H1 (cell line): Measurements from ENCODE around the gene CCDC12. TPM values are rescaled to one million over a fixed set of nuclear protein-coding genes. Genes with fewer than 3 reads are reported as not detected.

Experiments
- CTCF ChIA-PET: fragments of 300-600 bp; sonication (Branson Sonifier 250); formaldehyde crosslinking; loops from one replicate; lab custom pipeline; 2021; ENCODE audit not compliant: partially characterized antibody; lab: Charles Lee
- POLR2A ChIA-PET: fragments of 300-600 bp; sonication (Branson Sonifier 250); formaldehyde crosslinking; loops from one replicate; lab custom pipeline; 2021; ENCODE audit warnings: inconsistent platforms; ENCODE audit not compliant: partially characterized antibody; lab: Charles Lee
- DNase-seq, 2 experiments: peaks; one replicate each; pipeline versions ENCODE4 v3.0.0 to v3.0.0-alpha.2; 2010 to 2022; ENCODE audit warnings: low spot score in 2 of 2, low read depth in 1 of 2, mixed read lengths in 1 of 2
- FAIRE-seq: peaks from 2 replicates; lab custom pipeline; 2011; peaks lifted over from hg19 to GRCh38; lab: Jason Lieb, UNC
- H2AFZ ChIP-seq: 2 replicates; pipeline ENCODE4 v1.8.1; 2012; ENCODE audit warnings: low read length, inconsistent platforms
- H2AK5ac ChIP-seq: 2 replicates; pipeline ENCODE4 v1.6.1; 2013; ENCODE audit warnings: low read depth, low read length
- H2BK120ac ChIP-seq: replicated peaks from 2 replicates; pipeline ENCODE3; 2013; ENCODE audit warnings: low read depth, low read length, inconsistent platforms
- H2BK12ac ChIP-seq: 2 replicates; pipeline ENCODE4 v1.6.1; 2013; ENCODE audit warnings: low read depth, low read length
- H2BK15ac ChIP-seq: 2 replicates; pipeline ENCODE4 v1.6.1; 2013; ENCODE audit warnings: low read length
- H2BK20ac ChIP-seq: 2 replicates; pipeline ENCODE4 v1.6.1; 2013; ENCODE audit warnings: low read length
- H2BK5ac ChIP-seq: 2 replicates; pipeline ENCODE4 v1.6.1; 2013; ENCODE audit warnings: low read depth, low read length
- H3K14ac ChIP-seq: 2 replicates; pipeline ENCODE4 v1.6.1; 2013; ENCODE audit warnings: inconsistent platforms; ENCODE audit not compliant: insufficient read length
- H3K18ac ChIP-seq: 2 replicates; pipeline ENCODE4 v1.6.1; 2013; ENCODE audit warnings: low read length; ENCODE audit errors: extremely low read depth
- H3K23ac ChIP-seq: 2 replicates; pipeline ENCODE4 v1.6.1; 2013; ENCODE audit warnings: inconsistent platforms; ENCODE audit not compliant: insufficient read length
- H3K23me2 ChIP-seq: 2 replicates; pipeline ENCODE4 v1.6.1; 2013; ENCODE audit warnings: low read depth, low read length
- H3K27ac ChIP-seq: 2 replicates; pipeline ENCODE4 v1.6.1; 2011; ENCODE audit warnings: low read depth, low read length, inconsistent platforms
- H3K27me3 ChIP-seq, 4 experiments: replicated peaks in 1 of 4; 1 replicate in 1 of 4; 2 replicates in 3 of 4; pipeline versions ENCODE4 v1.6.1 to v1.8.1; 2011 to 2013; ENCODE audit warnings: low read length in 3 of 4, mild to moderate bottlenecking in 3 of 4, inconsistent platforms in 2 of 4, mixed read lengths in 2 of 4, moderate library complexity in 1 of 4; ENCODE audit not compliant: control insufficient read depth in 3 of 4, insufficient read depth in 3 of 4; ENCODE audit errors: extremely low read depth in 1 of 4
- H3K36me3 ChIP-seq, 4 experiments: 2 replicates each; pipeline versions ENCODE4 v1.6.1 to v1.8.1; 2011 to 2013; ENCODE audit warnings: mild to moderate bottlenecking in 4 of 4, low read length in 3 of 4, moderate library complexity in 2 of 4, control low read depth in 1 of 4, inconsistent platforms in 1 of 4; ENCODE audit not compliant: insufficient read depth in 4 of 4, control insufficient read depth in 2 of 4
- H3K4ac ChIP-seq: replicated peaks from 2 replicates; pipeline ENCODE3; 2013; ENCODE audit warnings: low read length, low read depth, mixed read lengths, inconsistent platforms; ENCODE audit not compliant: insufficient read length
- H3K4me1 ChIP-seq, 4 experiments: replicated peaks in 1 of 4; 1 replicate in 1 of 4; 2 replicates in 3 of 4; pipeline versions ENCODE4 v1.6.1 to v1.8.1; 2011 to 2013; ENCODE audit warnings: low read length in 3 of 4, inconsistent platforms in 2 of 4, mixed read lengths in 1 of 4; ENCODE audit not compliant: insufficient read depth in 4 of 4, control insufficient read depth in 3 of 4
- H3K4me2 ChIP-seq, 2 experiments: 2 replicates each; pipeline versions ENCODE4 v1.6.1 to v1.8.1; 2011 to 2013; ENCODE audit warnings: low read depth in 2 of 2, low read length in 2 of 2, control low read depth in 1 of 2, inconsistent platforms in 1 of 2, mild to moderate bottlenecking in 1 of 2; ENCODE audit not compliant: insufficient read depth in 1 of 2
- H3K4me3 ChIP-seq, 4 experiments: fragments of 200-600, 300-600 bp in 1 of 4; sonication (generic), shearing (Covaris generic), sonication (Bioruptor Twin) in 1 of 4; 2 replicates each; pipeline versions ENCODE4 v1.5.1 to v1.8.1; 2011 to 2016; ENCODE audit warnings: low read length in 4 of 4, low read depth in 3 of 4, control low read depth in 2 of 4, inconsistent platforms in 2 of 4, mild to moderate bottlenecking in 2 of 4, mixed read lengths in 1 of 4, moderate library complexity in 1 of 4; ENCODE audit not compliant: insufficient read depth in 2 of 4; ENCODE audit errors: extremely low read depth in 1 of 4
- H3K56ac ChIP-seq: replicated peaks from 2 replicates; pipeline ENCODE3; 2013; ENCODE audit warnings: low read depth, mild to moderate bottlenecking, mixed read lengths, low read length, inconsistent platforms; ENCODE audit not compliant: insufficient read length
- H3K79me1 ChIP-seq: 2 replicates; pipeline ENCODE4 v1.6.1; 2013; ENCODE audit warnings: low read depth, low read length, control low read depth
- H3K79me2 ChIP-seq, 2 experiments: 2 replicates each; pipeline versions ENCODE4 v1.6.1 to v1.8.1; 2012 to 2013; ENCODE audit warnings: low read length in 2 of 2, mild to moderate bottlenecking in 2 of 2, inconsistent platforms in 1 of 2; ENCODE audit not compliant: insufficient read depth in 2 of 2, control insufficient read depth in 1 of 2
- H3K9ac ChIP-seq, 4 experiments: replicated peaks in 1 of 4; 1 replicate in 1 of 4; 2 replicates in 3 of 4; pipeline versions ENCODE4 v1.6.1 to v1.8.1; 2011 to 2013; ENCODE audit warnings: low read depth in 3 of 4, low read length in 3 of 4, control low read depth in 2 of 4, mild to moderate bottlenecking in 2 of 4, moderate library complexity in 2 of 4, inconsistent platforms in 1 of 4; ENCODE audit errors: extremely low read depth in 1 of 4
- H3K9me3 ChIP-seq, 2 experiments: 2 replicates each; pipeline versions ENCODE4 v1.6.1 to v1.8.1; 2012 to 2013; ENCODE audit warnings: mild to moderate bottlenecking in 2 of 2, moderate library complexity in 2 of 2, control low read depth in 1 of 2, inconsistent platforms in 1 of 2, low read depth in 1 of 2, low read length in 1 of 2, mixed read lengths in 1 of 2; ENCODE audit not compliant: insufficient read depth in 2 of 2
- H4K20me1 ChIP-seq, 2 experiments: replicated peaks in 1 of 2; 2 replicates each; pipeline versions ENCODE3 to v1.8.1; 2011 to 2013; ENCODE audit warnings: inconsistent platforms in 2 of 2, low read length in 2 of 2, mild to moderate bottlenecking in 1 of 2; ENCODE audit not compliant: insufficient read depth in 2 of 2, control insufficient read depth in 1 of 2
- H4K5ac ChIP-seq: 2 replicates; pipeline ENCODE4 v1.6.1; 2013; ENCODE audit warnings: low read length, low read depth, mixed read lengths, inconsistent platforms; ENCODE audit not compliant: insufficient read length
- H4K8ac ChIP-seq: 2 replicates; pipeline ENCODE4 v1.8.0; 2013; ENCODE audit warnings: mild to moderate bottlenecking, moderate library complexity, low read length, inconsistent platforms; ENCODE audit not compliant: insufficient read depth; ENCODE audit errors: extremely low read depth
- H4K91ac ChIP-seq: replicated peaks from 2 replicates; pipeline ENCODE3; 2013; ENCODE audit warnings: low read length, mixed read lengths, inconsistent platforms; ENCODE audit not compliant: insufficient read length
- CEBPB ChIP-seq: IDR thresholded peaks from 2 replicates; pipeline ENCODE4 v1.6.1; 2012; ENCODE audit warnings: low read depth, low read length
- CREB1 ChIP-seq: IDR thresholded peaks from 2 replicates; pipeline ENCODE4 v1.6.1; 2012; ENCODE audit warnings: inconsistent platforms
- KDM4A ChIP-seq: IDR thresholded peaks from one replicate; pipeline ENCODE4 v1.7.1; 2012; ENCODE audit warnings: low read depth, mild to moderate bottlenecking, moderate library complexity, low read length, inconsistent platforms; ENCODE audit not compliant: severe bottlenecking
- KDM5A ChIP-seq: fragments of 200-600 bp; IDR thresholded peaks from 2 replicates; pipeline ENCODE4 v1.7.1; 2012; ENCODE audit warnings: mild to moderate bottlenecking, low read length, inconsistent platforms, mixed read lengths
- RNF2 ChIP-seq: fragments of 200-900, 300-1000 bp; sonication (generic); IDR thresholded peaks from 2 replicates; pipeline ENCODE4 v1.7.1; 2016; ENCODE audit warnings: borderline replicate concordance, low read depth, mild to moderate bottlenecking, antibody characterized with exemption, low read length; ENCODE audit not compliant: poor library complexity, severe bottlenecking; ENCODE audit errors: missing control alignments
- SP4 ChIP-seq: IDR thresholded peaks from 2 replicates; pipeline ENCODE4 v1.6.1; 2012; ENCODE audit warnings: low read length, inconsistent platforms
- whole genome bisulfite sequencing, 2 experiments: shearing (Covaris generic) in 1 of 2; methylation state at CpG; one replicate each; pipeline versions ENCODE4 v1.1.6 to v1.1.7; 2013 to 2015; ENCODE audit warnings: low lambda C conversion rate in 2 of 2, mixed read lengths in 2 of 2, inconsistent platforms in 1 of 2, low coverage in 1 of 2, missing lambda C conversion rate in 1 of 2; ENCODE audit not compliant: insufficient replicate concordance in 2 of 2, insufficient coverage in 1 of 2, insufficient read length in 1 of 2; ENCODE audit errors: extremely low coverage in 1 of 2, missing lambda C conversion rate in 1 of 2; 5-methylcytosine and 5-hydroxymethylcytosine counted together
- polyA plus RNA-seq, 7 experiments: library from polyadenylated mRNA; depleted of rRNA in 3 of 7; stranded (reverse) in 5 of 7; unstranded in 2 of 7; fragments of >200 nt in 5 of 7; fragments of 200-250 nt in 2 of 7; gene quantifications; 1 replicate in 5 of 7; 2 replicates in 1 of 7; 4 replicates in 1 of 7; pipeline versions ENCODE4 v1.2.1 to v1.2.3, GENCODE V29; 2011 to 2013; ENCODE audit warnings: missing spikeins in 2 of 7, mixed read lengths in 2 of 7
- total RNA-seq: library from RNA; stranded (reverse); fragmentation: NEBNext Ultra II Directional; extraction: Animal tissue kit (Norgen Biotek cat#: 25700); gene quantifications from 2 replicates; pipeline ENCODE4 v1.2.1, GENCODE V29; 2021

Gene CCDC12
- total and polyA plus RNA-seq, 2 of the 8 experiments (the other 6 are each of a cell fraction or from before 2014, with no cell fraction given): 29.5 to 41.3 TPM

DNA sequence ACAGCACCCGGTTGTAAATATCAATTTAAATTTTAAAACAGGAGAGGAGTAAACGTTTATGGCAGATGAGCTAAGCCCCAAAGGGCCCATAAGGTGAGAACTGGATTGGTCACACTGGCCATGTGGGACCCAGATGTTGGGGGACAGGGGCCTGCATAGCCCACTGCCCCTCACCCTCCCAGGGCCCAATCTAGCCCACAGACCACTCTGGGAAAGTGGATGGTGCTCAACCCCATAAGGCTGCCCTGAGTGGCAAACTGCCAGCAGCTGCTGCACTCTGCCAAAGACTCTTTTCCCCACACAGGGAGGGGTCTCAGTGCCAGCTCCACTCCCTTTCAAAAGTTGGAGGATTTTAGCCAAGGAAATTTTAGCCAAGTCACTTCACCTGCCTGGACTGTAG lies 42.5 kb downstream of the CCDC12 start:
- H3K4me2 ChIP-seq: no peak overlapping the region
- CTCF ChIA-PET: interaction anchor here (0.6 to 11.0 kb wide), 6 partner anchors 12 to 84 kb away, joined by 3 to 99 read pairs (median 6); no protein-coding TSS in a partner anchor
- no peak overlapping the region for H4K5ac ChIP-seq
- no peak overlapping the region for H3K18ac ChIP-seq
- no peak for FAIRE-seq
- H3K9ac ChIP-seq: no peak overlapping the region
- H2BK15ac ChIP-seq: no peak overlapping the region
- no peak overlapping the region for H2BK5ac ChIP-seq
- no peaks in the 10 kb centered on the region for H3K9me3 ChIP-seq
- H4K91ac ChIP-seq: no peak overlapping the region
- no peak overlapping the region for H4K8ac ChIP-seq
- no peak overlapping the region for H3K27ac ChIP-seq
- no peak overlapping the region for H3K23ac ChIP-seq
- peaks cover 0 to 15% (median 1%) of the 10 kb centered on the region in 4 experiments; a peak in 6 of 8 replicates for H3K36me3 ChIP-seq
- no peak overlapping the region for H2AFZ ChIP-seq
- POLR2A ChIA-PET: interaction anchor here (1.2 to 1.7 kb wide), 2 partner anchors 8 to 48 kb away, joined by 4 to 5 read pairs; no protein-coding TSS in a partner anchor
- H3K23me2 ChIP-seq: no peaks in the 10 kb centered on the region
- H3K27me3 ChIP-seq: no peaks in the 10 kb centered on the region
- H3K4me1 ChIP-seq: peaks cover 4 to 14% (median 10%) of the 10 kb centered on the region in 4 experiments; a peak in 6 of 7 replicates
- H2BK20ac ChIP-seq: no peak overlapping the region
- H3K79me1 ChIP-seq: peaks cover 21% of the 10 kb centered on the region
- no peak overlapping the region for H3K4me3 ChIP-seq
- 86% methylated on average over 2 of the region's 2 CpGs; no CpG with 5 or more reads in 1 of the 2 experiments for WGBS, 2 experiments
- H3K79me2 ChIP-seq: peaks cover 0 to 47% of the 10 kb centered on the region in 2 experiments; a peak in 1 of 4 replicates
- no peak overlapping the region for H3K14ac ChIP-seq
- no peak overlapping the region for H2BK12ac ChIP-seq
- no peak overlapping the region for H2AK5ac ChIP-seq
- DNase-seq: no peak
- no peak overlapping the region for H2BK120ac ChIP-seq
- peaks cover 14 to 25% of the 10 kb centered on the region in 2 experiments for H4K20me1 ChIP-seq
- H3K56ac ChIP-seq: no peak overlapping the region
- no peak overlapping the region for H3K4ac ChIP-seq
- TF ChIP-seq KDM4A (no peak), CEBPB (no peak), KDM5A (no peak), CREB1 (no peak), SP4 (no peak), RNF2 (no peak)
